HG03060 (cell line): Measurements from ENCODE around the gene GFI1B.
"Not testable (repeated sequence)": the region's sequence is repeated elsewhere in the genome, so short reads cannot be mapped to it uniquely, and the experiment has no call there.

Experiments used
- ATAC-seq: cut with Tn5 transposase; IDR thresholded peaks from one replicate; pipeline ENCODE4 v1.9.1; 2021; ENCODE audit warnings: low read depth, moderate number of reproducible peaks; ENCODE audit not compliant: unreplicated experiment

GFI1B gene

GRCh38 chr9:132989998-132990557, 11.6 kb downstream of the GFI1B start:
- not testable (repeated sequence) for ATAC-seq

GRCh38 chr9:132990781-132991180, 12.3 kb downstream of the GFI1B start:
- no peak for ATAC-seq

DNA sequence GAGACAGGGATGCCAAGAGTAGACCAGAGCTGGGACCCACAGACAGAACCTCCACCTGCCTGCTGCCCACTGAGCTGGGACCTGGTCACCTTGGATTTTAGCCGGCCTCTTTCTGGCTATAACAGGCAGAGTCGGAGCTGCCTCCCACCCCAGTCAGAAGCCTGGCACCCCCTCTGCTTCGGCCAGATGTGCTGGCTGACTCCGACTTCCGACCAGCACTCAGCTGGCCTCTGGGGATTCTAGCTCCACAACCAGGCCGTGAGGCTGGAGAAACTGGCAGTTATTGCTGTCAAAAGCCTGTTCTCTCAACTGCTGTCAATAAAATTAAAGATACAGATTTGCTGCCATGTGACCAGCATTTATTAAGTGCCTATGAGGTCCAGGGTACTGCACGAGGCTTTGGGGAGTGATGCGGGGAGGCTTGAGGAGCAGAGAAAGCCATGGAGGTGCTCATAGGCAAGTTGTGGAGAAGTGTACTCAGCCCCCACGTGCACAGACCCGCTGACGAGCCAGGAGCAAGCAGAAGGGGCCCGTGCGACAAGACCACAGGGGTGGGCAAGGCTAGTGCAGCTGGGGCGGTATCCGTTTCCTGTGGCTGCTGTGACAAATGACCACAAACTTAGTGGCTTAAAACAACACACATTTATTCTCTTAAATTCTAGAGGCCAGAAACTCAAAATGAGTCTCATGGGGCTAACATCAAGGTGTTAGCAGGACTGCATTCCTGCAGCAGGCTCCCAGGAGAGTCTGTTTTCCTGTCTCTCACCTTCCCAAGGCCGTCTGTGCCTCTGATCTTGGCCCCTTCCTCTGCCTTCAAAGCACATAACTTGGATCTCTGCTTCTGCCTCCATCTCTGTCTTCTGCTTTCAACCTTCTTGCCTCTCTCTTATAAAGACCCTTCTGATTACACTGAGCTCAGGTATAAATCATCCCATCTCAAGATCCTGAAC, 13.1 kb downstream of the GFI1B start:
- no peak for ATAC-seq

DNA sequence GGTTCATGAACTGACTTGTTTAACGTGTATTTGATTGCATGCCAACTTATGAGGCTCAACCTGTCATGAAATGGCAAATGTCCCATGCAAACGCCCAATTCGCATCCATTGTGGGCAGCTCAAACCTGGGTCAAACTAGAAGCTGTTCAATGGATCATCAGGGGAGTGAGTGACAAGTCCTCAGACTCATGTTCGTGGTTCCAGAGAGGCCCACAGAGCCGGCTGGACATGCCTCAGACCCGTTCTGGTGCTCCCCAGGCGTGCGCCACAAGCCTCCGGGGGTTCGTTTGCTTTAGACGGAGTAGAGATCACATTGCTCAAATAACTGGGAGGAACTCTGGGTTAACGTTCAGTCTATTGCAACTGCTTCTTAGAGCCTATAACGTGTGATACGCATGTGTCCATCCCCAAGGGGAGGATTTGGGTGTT, 15.0 kb downstream of the GFI1B start:
- ATAC-seq, result no peak

DNA sequence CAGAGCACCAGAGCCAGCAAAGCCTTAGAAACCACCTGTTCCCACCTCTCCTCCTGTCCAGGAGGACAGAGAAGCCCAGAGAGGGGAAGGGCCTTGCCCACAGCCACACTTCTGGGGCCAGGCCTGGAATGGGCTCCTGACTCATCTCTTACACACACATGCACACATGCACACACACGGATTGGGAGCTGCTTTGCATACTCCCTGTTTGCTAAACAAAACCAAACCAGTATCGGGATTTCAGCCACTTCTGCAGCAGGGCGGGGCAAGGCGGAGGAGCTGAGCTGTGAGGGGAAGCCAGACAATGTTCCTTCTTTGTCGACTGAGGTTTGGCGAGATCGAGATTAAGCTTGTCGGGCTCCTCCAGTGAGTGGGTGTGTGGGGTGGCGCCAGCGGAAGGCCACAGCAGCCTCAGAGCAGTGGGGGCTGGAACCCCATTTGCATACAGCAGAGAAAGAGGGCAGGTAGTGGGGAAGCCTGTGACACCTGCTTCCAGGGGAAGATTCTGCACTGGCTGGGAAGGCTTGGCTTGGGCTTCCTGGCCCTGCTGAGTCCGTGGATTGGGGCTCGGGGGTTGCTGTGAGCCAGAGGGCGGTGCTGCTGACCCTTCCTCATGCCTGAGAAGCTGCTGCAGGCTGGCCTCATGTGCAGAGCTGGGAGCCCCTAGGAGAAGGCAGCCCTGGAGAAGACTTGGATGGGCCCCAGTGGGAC, 16.1 kb downstream of the GFI1B start:
- no peak for ATAC-seq

DNA sequence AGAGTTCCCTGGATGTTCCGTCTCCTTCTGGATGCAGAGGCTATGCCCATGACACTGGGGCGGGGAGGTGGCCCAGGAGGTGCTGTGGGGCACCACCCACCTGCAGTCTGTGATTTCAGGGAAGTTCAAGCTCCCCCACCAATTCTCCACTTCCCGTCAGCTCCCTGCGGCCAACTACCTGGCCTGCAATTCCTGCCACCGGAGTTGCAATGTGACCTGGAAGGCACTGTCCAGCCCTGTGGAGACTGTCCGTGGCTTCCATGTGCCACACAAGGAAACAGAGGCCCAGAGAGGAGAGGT, 16.6 kb downstream of the GFI1B start:
- ATAC-seq, result no peak

- ATAC-seq, result no peak
Observed at GRCh38 chr9:132995879-132996278, 17.4 kb downstream of the GFI1B start.

DNA sequence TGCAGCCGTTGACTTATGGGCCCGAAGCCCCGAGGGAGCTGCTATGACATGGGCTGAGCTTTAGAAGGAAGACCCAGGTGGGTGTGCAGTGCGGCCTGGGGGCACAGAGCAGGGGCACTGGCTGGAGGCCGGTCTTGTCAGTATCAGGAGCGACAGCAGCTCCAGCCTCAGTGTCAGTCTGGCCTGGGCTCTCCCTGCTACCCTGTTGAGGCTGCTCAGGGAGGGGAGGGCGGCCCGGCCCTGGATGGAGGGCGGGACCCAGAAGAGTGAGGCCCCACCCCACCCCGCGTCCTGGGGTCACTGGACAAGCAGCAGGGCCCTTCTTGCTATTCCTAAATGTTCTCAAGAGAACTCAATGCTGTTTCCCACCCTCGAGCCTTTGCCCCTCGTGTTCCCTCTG, 18.0 kb downstream of the GFI1B start:
- no peak for ATAC-seq

DNA sequence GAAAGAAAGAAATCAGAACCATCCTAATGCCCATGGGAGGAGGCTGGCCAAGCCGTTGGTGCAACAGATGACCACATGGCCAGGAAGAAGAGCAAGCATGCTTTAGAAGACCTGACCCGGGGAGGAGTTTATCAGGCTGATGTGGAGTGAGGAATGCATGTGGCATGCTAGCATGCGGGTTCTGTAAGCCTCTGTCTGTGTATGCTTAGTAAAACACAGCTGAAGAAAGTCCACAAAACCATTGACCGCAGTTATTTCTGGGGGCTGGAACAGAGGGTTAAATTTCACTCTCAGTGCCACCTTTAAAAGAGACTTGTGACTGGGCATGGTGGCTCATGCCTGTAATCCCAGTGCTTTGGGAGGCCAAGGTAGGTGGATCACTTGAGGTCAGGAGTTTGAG, 19.1 kb downstream of the GFI1B start:
- no peak for ATAC-seq

DNA sequence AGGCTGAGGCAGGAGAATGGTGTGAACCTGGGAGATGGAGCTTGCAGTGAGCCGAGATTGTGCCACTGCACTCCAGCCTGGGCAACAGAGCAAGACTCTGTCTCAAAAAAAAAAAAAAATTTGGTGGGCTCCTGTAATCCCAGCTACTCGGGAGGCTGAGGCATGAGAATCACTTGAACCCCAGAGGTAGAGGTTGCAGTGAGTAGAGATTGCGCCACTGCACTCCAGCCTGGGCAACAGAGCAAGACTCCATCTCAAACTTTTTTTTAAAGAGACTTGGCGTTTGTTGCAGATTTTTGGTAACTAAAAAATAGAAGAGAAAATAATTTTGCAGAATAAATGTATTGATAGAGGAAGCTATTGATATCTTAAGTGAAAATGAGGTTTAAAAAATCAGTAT, 19.7 kb downstream of the GFI1B start:
- not testable (repeated sequence) for ATAC-seq

- no peak for ATAC-seq
Observed at GRCh38 chr9:132998831-132999635, 20.5 kb downstream of the GFI1B start.

DNA sequence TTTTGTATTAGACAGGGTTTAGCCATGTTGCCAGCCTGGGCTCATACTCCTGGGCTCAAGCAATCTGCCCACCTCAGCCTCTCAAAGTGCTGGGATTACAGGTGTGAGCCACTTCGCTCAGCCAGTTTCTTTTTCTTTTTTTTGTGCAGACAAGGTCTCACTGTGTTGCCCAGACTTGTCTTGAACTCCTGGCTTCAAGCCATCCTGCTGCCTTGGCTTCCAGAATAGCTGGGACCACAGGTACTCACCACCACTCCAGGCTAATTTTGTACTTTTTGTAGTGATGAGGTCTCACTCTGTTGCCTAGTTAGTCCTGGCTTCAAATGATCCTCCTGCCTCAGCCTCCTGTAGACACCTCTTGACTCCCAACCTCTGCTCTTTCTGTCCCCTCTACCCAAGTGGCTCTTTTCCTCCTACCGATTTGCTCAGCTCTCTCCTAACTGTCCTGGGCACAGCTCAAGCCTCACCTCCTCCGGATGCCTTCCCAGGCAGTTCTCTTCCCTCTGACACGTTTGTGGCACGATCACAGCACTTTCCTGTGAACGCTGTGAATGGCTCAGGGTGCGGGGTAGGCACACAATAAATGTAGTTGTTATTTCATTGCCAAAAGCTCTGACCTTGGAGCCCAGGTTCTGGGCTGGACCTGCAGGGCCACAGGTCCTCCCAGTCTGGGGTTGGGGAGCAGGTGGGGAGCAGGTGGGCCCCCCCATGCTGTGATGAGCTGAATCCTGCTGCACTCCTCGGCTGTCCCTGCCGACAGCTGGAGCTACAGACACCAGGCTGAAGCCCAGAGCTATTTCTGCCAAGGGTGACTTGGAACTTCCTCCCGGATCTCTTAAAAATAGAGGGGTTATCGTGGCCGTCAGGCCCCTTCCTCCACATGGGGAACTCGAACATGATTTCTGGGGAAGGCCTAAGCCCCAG, 23.9 kb downstream of the GFI1B start:
- ATAC-seq, result no peak

DNA sequence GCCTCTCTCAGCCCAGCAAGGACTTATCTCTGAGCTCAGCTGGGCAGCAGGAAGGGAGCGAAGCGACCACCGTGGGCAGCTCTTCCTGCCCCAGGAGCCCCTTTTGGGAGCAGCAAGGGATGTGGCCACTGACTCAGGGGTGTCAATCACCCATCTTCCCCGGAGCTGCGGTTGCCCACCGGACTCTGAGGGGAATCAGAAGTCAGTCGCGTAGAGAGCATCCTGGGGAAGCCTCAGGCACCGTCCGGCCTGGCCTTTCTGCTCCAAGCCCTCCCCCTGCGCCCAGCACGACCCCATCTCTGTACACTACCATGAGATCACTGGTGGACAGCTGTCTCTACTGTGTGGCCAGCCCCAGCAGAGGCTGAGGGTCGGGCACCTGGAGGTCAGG, 24.6 kb downstream of the GFI1B start:
- no peak for ATAC-seq

- no peak for ATAC-seq
Observed at GRCh38 chr9:133003671-133004090, 25.2 kb downstream of the GFI1B start.

DNA sequence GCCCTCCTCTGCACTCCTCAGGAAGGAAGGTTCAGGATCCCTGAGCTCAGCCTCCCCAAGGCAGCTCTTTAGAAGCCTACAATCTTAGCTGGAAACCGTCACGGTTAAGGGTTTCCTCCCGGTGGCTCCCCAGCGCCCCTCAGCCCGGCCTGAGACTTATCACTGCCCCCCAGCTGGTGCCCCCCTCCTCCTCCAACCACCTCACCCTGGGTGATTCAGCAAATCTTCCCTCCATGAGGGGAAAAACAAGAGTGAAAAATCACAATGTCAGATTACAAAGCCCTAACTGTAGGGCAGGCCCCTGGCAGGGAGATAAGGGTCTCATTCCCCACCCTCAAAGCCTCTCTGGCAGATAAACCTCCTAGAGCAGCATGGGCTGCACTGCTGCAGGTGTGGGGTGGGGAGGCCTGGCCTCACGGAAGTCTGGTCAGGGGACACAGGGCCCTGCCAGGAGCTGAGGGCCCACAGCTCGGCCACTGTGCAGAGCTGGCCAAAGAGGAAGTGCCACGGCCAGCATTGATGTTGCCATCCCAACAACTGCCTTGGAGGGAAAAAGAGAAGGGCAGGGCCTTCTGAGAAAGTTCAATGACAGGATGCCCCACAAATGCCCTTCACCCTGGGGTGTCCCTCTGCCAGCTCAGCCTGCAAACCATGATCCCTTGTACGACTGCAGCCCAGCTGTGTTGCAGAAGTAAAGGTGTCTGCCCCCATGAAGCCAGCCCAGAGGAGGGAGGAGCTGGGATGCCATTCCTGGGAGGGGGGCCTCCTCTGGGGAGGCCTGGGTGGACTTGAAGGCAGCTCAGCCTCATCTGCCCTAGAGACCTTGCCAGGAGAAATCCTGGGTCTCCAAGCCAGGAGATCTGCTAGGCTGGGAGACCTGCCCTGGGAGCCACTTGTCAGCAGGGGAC, 25.9 kb downstream of the GFI1B start:
- ATAC-seq, result no peak

DNA sequence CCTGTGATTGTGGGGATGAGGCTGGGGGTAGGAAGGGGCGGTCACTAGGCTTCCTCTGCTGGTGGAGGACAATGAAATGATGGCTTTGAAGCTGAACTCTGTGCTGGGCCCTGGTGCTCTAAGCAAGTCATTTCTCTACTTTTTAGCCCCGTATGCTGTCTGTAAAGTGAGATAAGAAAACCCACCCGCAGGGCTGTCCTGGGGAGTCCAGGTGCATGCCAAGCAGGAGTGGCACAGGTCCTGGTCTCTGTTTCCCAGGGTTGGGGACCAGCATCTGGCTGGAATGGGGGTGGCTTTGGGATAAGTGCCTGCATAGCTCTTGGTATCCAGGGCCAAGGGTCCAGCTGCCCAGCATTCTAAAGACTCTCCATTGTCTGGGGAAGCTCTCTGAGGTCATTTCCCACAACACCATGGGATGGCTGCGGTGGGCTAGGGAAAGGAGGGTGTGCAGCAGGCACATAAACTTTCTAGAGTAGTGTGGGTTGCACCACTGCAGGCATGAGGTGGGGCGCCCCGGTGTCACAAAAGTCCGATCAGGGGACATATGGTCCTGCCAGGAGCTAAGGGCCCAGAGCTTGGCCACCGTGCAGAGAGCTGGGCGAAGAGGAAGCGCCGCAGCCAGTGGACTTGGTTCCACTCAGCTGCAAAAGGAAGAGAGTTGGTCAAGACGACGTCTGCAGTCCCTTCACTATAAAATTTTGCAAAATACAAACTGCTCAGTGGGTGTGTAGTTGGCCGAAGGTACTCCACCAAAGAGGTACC, 26.7 kb downstream of the GFI1B start:
- ATAC-seq, result no peak

DNA sequence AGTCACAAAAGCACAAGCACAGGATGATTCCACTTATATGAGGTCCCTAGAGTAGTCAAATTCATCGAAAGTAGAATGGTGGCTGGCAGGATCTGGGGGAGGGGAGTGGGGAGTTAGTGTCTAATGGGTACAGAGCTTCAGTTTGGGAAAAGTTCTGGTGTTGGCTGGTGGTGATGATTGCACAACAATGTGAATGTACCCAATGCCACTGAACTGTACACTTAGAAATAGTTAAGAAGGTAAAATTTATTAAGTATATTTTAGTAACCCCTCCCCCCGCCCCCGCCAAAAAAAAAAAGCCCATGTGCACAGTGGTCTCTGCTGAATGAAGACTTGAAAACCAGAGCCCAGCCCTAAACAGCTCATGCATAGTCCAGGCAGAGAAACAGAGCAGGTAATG, 27.5 kb downstream of the GFI1B start:
- no peak for ATAC-seq

- ATAC-seq, result no peak
Observed at GRCh38 chr9:133006731-133007352, 28.3 kb downstream of the GFI1B start.
